CD4-positive, alpha-beta memory T cell (primary cell): Measurements from ENCODE around the gene GBX1. TPM values are rescaled to one million over a fixed set of nuclear protein-coding genes. Genes with fewer than 3 reads are reported as not detected.
A peak's percentile ranks its signal among the peaks of the same experiment; 100 is the strongest.

Source experiments
- CTCF ChIA-PET: fragments of 350-600 bp; sonication (Branson Sonifier 250); formaldehyde crosslinking; loops from one replicate; lab custom pipeline; 2021; ENCODE audit warnings: inconsistent platforms; ENCODE audit not compliant: partially characterized antibody; lab: Charles Lee
- POLR2A ChIA-PET: fragments of 350-600 bp; sonication (Branson Sonifier 250); formaldehyde crosslinking; loops from one replicate; lab custom pipeline; 2021; ENCODE audit not compliant: partially characterized antibody; lab: Charles Lee
- DNase-seq, 5 donors: peaks; one replicate each; pipeline versions ENCODE4 v3.0.0 to v3.0.0-alpha.2; 2020 to 2022; ENCODE audit warnings: mixed read lengths in 1 of 5
- H3K27ac ChIP-seq: one replicate; pipeline ENCODE4 v1.7.0; 2013; ENCODE audit warnings: low read depth, low read length
- H3K27me3 ChIP-seq: 2 replicates; pipeline ENCODE4 v1.7.0; 2013; ENCODE audit warnings: mild to moderate bottlenecking, low read length, moderate library complexity; ENCODE audit not compliant: insufficient read depth
- H3K36me3 ChIP-seq: 2 replicates; pipeline ENCODE4 v1.7.0; 2013; ENCODE audit warnings: mild to moderate bottlenecking, low read length, moderate library complexity; ENCODE audit not compliant: insufficient read depth
- H3K4me1 ChIP-seq: 2 replicates; pipeline ENCODE4 v1.7.0; 2013; ENCODE audit warnings: mild to moderate bottlenecking, low read length, moderate library complexity; ENCODE audit not compliant: insufficient read depth
- H3K4me3 ChIP-seq, 2 donors: one replicate each; pipeline ENCODE4 v1.7.0; 2013; ENCODE audit warnings: low read length in 2 of 2, mild to moderate bottlenecking in 1 of 2
- H3K9me3 ChIP-seq, 2 donors: one replicate each; pipeline ENCODE4 v1.7.0; 2013; ENCODE audit warnings: low read length in 2 of 2, control low read depth in 1 of 2; ENCODE audit not compliant: control insufficient read depth in 1 of 2
- H3K27ac Mint-ChIP-seq, 7 donors: one replicate each; pipeline ENCODE4 v1.8.0; 2020 to 2021; ENCODE audit warnings: mixed read lengths in 7 of 7, mild to moderate bottlenecking in 6 of 7, inconsistent platforms in 3 of 7, moderate library complexity in 3 of 7
- H3K27me3 Mint-ChIP-seq, 2 donors: one replicate each; pipeline ENCODE4 v1.8.0; 2020 to 2021; ENCODE audit warnings: mixed read lengths in 2 of 2
- H3K36me3 Mint-ChIP-seq, 2 donors: one replicate each; pipeline ENCODE4 v1.8.0; 2020 to 2021; ENCODE audit warnings: mixed read lengths in 2 of 2, inconsistent platforms in 1 of 2, mild to moderate bottlenecking in 1 of 2
- H3K4me1 Mint-ChIP-seq, 4 donors: one replicate each; pipeline ENCODE4 v1.8.0; 2020 to 2021; ENCODE audit warnings: mixed read lengths in 4 of 4, mild to moderate bottlenecking in 1 of 4
- H3K4me3 Mint-ChIP-seq, 8 donors: one replicate each; pipeline ENCODE4 v1.8.0; 2020 to 2021; ENCODE audit warnings: mixed read lengths in 8 of 8, mild to moderate bottlenecking in 7 of 8, moderate library complexity in 6 of 8, inconsistent platforms in 3 of 8
- H3K9me3 Mint-ChIP-seq, 8 donors: one replicate each; pipeline ENCODE4 v1.8.0; 2020 to 2021; ENCODE audit warnings: mixed read lengths in 8 of 8, mild to moderate bottlenecking in 5 of 8, inconsistent platforms in 3 of 8, moderate library complexity in 1 of 8
- intact Hi-C: fragments of 100-400 bp; cut with micrococcal nuclease; formaldehyde crosslinking; loops from one replicate; pipeline ENCODE4 v1.15.1; 2023
- polyA plus RNA-seq, 2 donors: library from polyadenylated mRNA; unstranded; fragments of 300-500 nt; fragmentation: Illumina TruSeq; gene quantifications; one replicate each; pipeline ENCODE4 v1.2.3, GENCODE V29; 2021
- total RNA-seq, 2 experiments: library from RNA; stranded (reverse); gene quantifications; one replicate each; pipeline ENCODE4 v1.2.3, GENCODE V29; 2021

Gene GBX1
- total and polyA plus RNA-seq, 4 experiments from 2014 or later = not detected

GRCh38 chr7:151178831-151179230 lies 11.3 kb upstream of the GBX1 start:
- ChIA-PET POLR2A (no interaction called here), CTCF (interaction anchor here (0.6 to 1.5 kb wide), 2 partner anchors 13 to 42 kb away, joined by 3 to 5 read pairs; no protein-coding TSS in a partner anchor)
- Mint-ChIP-seq H3K4me3 (no peak overlapping the region), H3K27me3 (peaks cover 4 to 11% of the 10 kb centered on the region in 2 donors), H3K9me3 (no peaks in the 10 kb centered on the region), H3K36me3 (no peaks in the 10 kb centered on the region), H3K4me1 (peaks cover 0 to 4% (median 0%) of the 10 kb centered on the region in 4 donors), H3K27ac (peak overlapping the region in 1 of 7 donors; percentile 17)
- DNase-seq = no peak
- H3K27ac ChIP-seq = no peak overlapping the region
- no peaks in the 10 kb centered on the region for H3K27me3 ChIP-seq
- intact Hi-C loops = no loop called here
- H3K36me3 ChIP-seq = no peaks in the 10 kb centered on the region
- no peaks in the 10 kb centered on the region for H3K4me1 ChIP-seq
- H3K4me3 ChIP-seq = no peak overlapping the region
- H3K9me3 ChIP-seq = no peaks in the 10 kb centered on the region

GRCh38 chr7:151178236-151178635 lies 10.7 kb upstream of the GBX1 start:
- H3K27ac ChIP-seq = no peak overlapping the region
- no peaks in the 10 kb centered on the region for H3K27me3 ChIP-seq
- CTCF ChIA-PET = interaction anchor here (0.6 kb wide), 1 partner anchor 43 kb away, joined by 3 read pairs; no protein-coding TSS in a partner anchor
- Mint-ChIP-seq H3K9me3 (no peaks in the 10 kb centered on the region), H3K4me1 (peaks cover 0 to 4% (median 1%) of the 10 kb centered on the region in 4 donors), H3K4me3 (no peak overlapping the region), H3K27ac (no peak overlapping the region), H3K36me3 (no peaks in the 10 kb centered on the region), H3K27me3 (peaks cover 6 to 11% of the 10 kb centered on the region in 2 donors)
- no peak overlapping the region for H3K4me3 ChIP-seq
- H3K9me3 ChIP-seq = no peaks in the 10 kb centered on the region
- H3K4me1 ChIP-seq = no peaks in the 10 kb centered on the region
- no peaks in the 10 kb centered on the region for H3K36me3 ChIP-seq
- POLR2A ChIA-PET = no interaction called here
- DNase-seq = no peak
- intact Hi-C loops = no loop called here

- H3K27me3 ChIP-seq = no peaks in the 10 kb centered on the region
- Mint-ChIP-seq H3K9me3 (no peaks in the 10 kb centered on the region), H3K36me3 (no peaks in the 10 kb centered on the region), H3K27ac (no peak overlapping the region), H3K4me1 (peaks cover 6 to 12% (median 9%) of the 10 kb centered on the region in 4 donors), H3K4me3 (no peak overlapping the region), H3K27me3 (peaks cover 14 to 17% of the 10 kb centered on the region in 2 donors)
- intact Hi-C loops = no loop called here
- H3K36me3 ChIP-seq = no peaks in the 10 kb centered on the region
- no peak for DNase-seq
- ChIA-PET POLR2A (no interaction called here), CTCF (interaction anchor here (1.3 kb wide), 1 partner anchor 67 kb away, joined by 3 read pairs; no protein-coding TSS in a partner anchor)
- H3K4me3 ChIP-seq = no peak overlapping the region
- H3K9me3 ChIP-seq = no peaks in the 10 kb centered on the region
- H3K27ac ChIP-seq = no peak overlapping the region
- H3K4me1 ChIP-seq = no peaks in the 10 kb centered on the region
These were observed 9.8 kb upstream of the GBX1 start for GRCh38 chr7:151177310-151177709.

- Mint-ChIP-seq H3K27ac (no peak overlapping the region), H3K4me3 (no peak overlapping the region), H3K27me3 (peaks cover 16 to 20% of the 10 kb centered on the region in 2 donors), H3K9me3 (no peaks in the 10 kb centered on the region), H3K4me1 (peaks cover 6 to 13% (median 10%) of the 10 kb centered on the region in 4 donors), H3K36me3 (no peaks in the 10 kb centered on the region)
- DNase-seq = no peak
- POLR2A ChIA-PET = no interaction called here
- CTCF ChIA-PET = interaction anchor here (0.9 to 1.3 kb wide), 2 partner anchors 14 to 68 kb away, joined by 3 read pairs; no protein-coding TSS in a partner anchor
- Histone ChIP-seq H3K27me3 (no peaks in the 10 kb centered on the region), H3K9me3 (no peaks in the 10 kb centered on the region), H3K4me3 (no peak overlapping the region), H3K36me3 (no peaks in the 10 kb centered on the region), H3K4me1 (no peaks in the 10 kb centered on the region), H3K27ac (no peak overlapping the region)
- intact Hi-C loops = no loop called here
These were observed 8.9 kb upstream of the GBX1 start for GRCh38 chr7:151176401-151176800.

- no peak overlapping the region for H3K4me3 Mint-ChIP-seq
- no peaks in the 10 kb centered on the region for H3K4me1 ChIP-seq
- ChIA-PET CTCF (interaction anchor here (0.9 to 1.7 kb wide), 2 partner anchors 11 to 14 kb away, joined by 3 to 5 read pairs; no protein-coding TSS in a partner anchor), POLR2A (no interaction called here)
- intact Hi-C loops = no loop called here
- peaks cover 17 to 24% of the 10 kb centered on the region in 2 donors for H3K27me3 Mint-ChIP-seq
- no peak for DNase-seq
- no peaks in the 10 kb centered on the region for H3K27me3 ChIP-seq
- H3K4me3 ChIP-seq = no peak overlapping the region
- H3K4me1 Mint-ChIP-seq = peaks cover 6 to 13% (median 10%) of the 10 kb centered on the region in 4 donors
- no peaks in the 10 kb centered on the region for H3K36me3 ChIP-seq
- H3K27ac ChIP-seq = no peak overlapping the region
- H3K9me3 Mint-ChIP-seq = no peaks in the 10 kb centered on the region
- no peaks in the 10 kb centered on the region for H3K9me3 ChIP-seq
- H3K27ac Mint-ChIP-seq = no peak overlapping the region
- H3K36me3 Mint-ChIP-seq = no peaks in the 10 kb centered on the region
These were observed 8.4 kb upstream of the GBX1 start for GRCh38 chr7:151175793-151176311.

GRCh38 chr7:151175047-151175792 lies 7.7 kb upstream of the GBX1 start:
- Histone ChIP-seq H3K36me3 (no peaks in the 10 kb centered on the region), H3K4me3 (no peak overlapping the region), H3K9me3 (no peaks in the 10 kb centered on the region), H3K4me1 (no peaks in the 10 kb centered on the region), H3K27ac (no peak overlapping the region), H3K27me3 (no peaks in the 10 kb centered on the region)
- ChIA-PET POLR2A (no interaction called here), CTCF (interaction anchor here (1.7 kb wide), 1 partner anchor 10 kb away, joined by 5 read pairs; no protein-coding TSS in a partner anchor)
- Mint-ChIP-seq H3K4me3 (no peak overlapping the region), H3K27me3 (peaks cover 17 to 24% of the 10 kb centered on the region in 2 donors), H3K9me3 (peaks cover 0 to 2% (median 0%) of the 10 kb centered on the region in 8 donors), H3K27ac (peak overlapping the region in 1 of 7 donors; percentile 29), H3K4me1 (peaks cover 6 to 13% (median 10%) of the 10 kb centered on the region in 4 donors), H3K36me3 (no peaks in the 10 kb centered on the region)
- intact Hi-C loops = no loop called here
- DNase-seq = no peak
